Measurements from ENCODE around the gene PPP2R5C.

The PPP2R5C gene

GRCh38 chr14:101887219-101887618, 125.7 kb downstream of the PPP2R5C start:
- no peak for DNase-seq (ENCODE audit: low read depth)

- no peak for DNase-seq (ENCODE audit: low read depth)
Measured at GRCh38 chr14:101888182-101888581, 126.7 kb downstream of the PPP2R5C start.

- DNase-seq (ENCODE audit: low read depth): no peak
Measured at GRCh38 chr14:101889366-101889765, 127.9 kb downstream of the PPP2R5C start.

GRCh38 chr14:101889898-101890297, 128.4 kb downstream of the PPP2R5C start:
- no peak for DNase-seq (ENCODE audit: low read depth)

GRCh38 chr14:101891471-101891870, 130.0 kb downstream of the PPP2R5C start:
- DNase-seq (ENCODE audit: low read depth): no peak

GRCh38 chr14:101893759-101894158, 132.2 kb downstream of the PPP2R5C start:
- no peak for DNase-seq (ENCODE audit: low read depth)

GRCh38 chr14:101894365-101895081, 133.0 kb downstream of the PPP2R5C start:
- no peak for DNase-seq (ENCODE audit: low read depth)

- no peak for DNase-seq (ENCODE audit: low read depth)
Measured at GRCh38 chr14:101895256-101895655, 133.7 kb downstream of the PPP2R5C start.

GRCh38 chr14:101897326-101897725, 135.8 kb downstream of the PPP2R5C start:
- DNase-seq (ENCODE audit: low read depth): no peak

GRCh38 chr14:101898416-101898815, 136.9 kb downstream of the PPP2R5C start:
- no peak for DNase-seq (ENCODE audit: low read depth)

GRCh38 chr14:101899263-101899662, 137.8 kb downstream of the PPP2R5C start:
- no peak for DNase-seq (ENCODE audit: low read depth)

GRCh38 chr14:101900253-101900652, 138.7 kb downstream of the PPP2R5C start:
- no peak for DNase-seq (ENCODE audit: low read depth)

- DNase-seq (ENCODE audit: low read depth): no peak
Measured at GRCh38 chr14:101903111-101903561, 141.6 kb downstream of the PPP2R5C start.

- DNase-seq (ENCODE audit: low read depth): no peak
Measured at GRCh38 chr14:101905614-101906013, 144.1 kb downstream of the PPP2R5C start.

- no peak for DNase-seq (ENCODE audit: low read depth)
Measured at GRCh38 chr14:101906645-101907044, 145.1 kb downstream of the PPP2R5C start.

GRCh38 chr14:101907619-101908018, 146.1 kb downstream of the PPP2R5C start:
- DNase-seq (ENCODE audit: low read depth): no peak

GRCh38 chr14:101908795-101909194, 147.3 kb downstream of the PPP2R5C start:
- no peak for DNase-seq (ENCODE audit: low read depth)

- DNase-seq (ENCODE audit: low read depth): no peak
Measured at GRCh38 chr14:101909371-101910096, 148.0 kb downstream of the PPP2R5C start.

- no peak for DNase-seq (ENCODE audit: low read depth)
Measured at GRCh38 chr14:101912841-101913240, 151.3 kb downstream of the PPP2R5C start.

GRCh38 chr14:101914083-101914482, 152.6 kb downstream of the PPP2R5C start:
- DNase-seq (ENCODE audit: low read depth): no peak

- no peak for DNase-seq (ENCODE audit: low read depth)
Measured at GRCh38 chr14:101915871-101916815, 154.6 kb downstream of the PPP2R5C start.

GRCh38 chr14:101916816-101917412, 155.4 kb downstream of the PPP2R5C start:
- DNase-seq (ENCODE audit: low read depth): no peak

Measured in stimulated activated CD8-positive, alpha-beta memory T cell treated with anti-CD3 and anti-CD28 coated beads, Interleukin-15, amount 100 ng/mL, for 1 hour (primary cell).